CD8-positive, alpha-beta memory T cell (primary cell): ENCODE data around the gene SLC17A2. TPM values are rescaled to one million over a fixed set of nuclear protein-coding genes. Genes with fewer than 3 reads are reported as not detected.

Experiments used
- polyA plus RNA-seq: library from polyadenylated mRNA; unstranded; fragments of 300-500 nt; fragmentation: Illumina TruSeq; gene quantifications from one replicate; pipeline ENCODE4 v1.2.3, GENCODE V29; 2021
- total RNA-seq, 2 experiments: library from RNA; stranded (reverse); gene quantifications; one replicate each; pipeline ENCODE4 v1.2.3, GENCODE V29; 2021

The SLC17A2 gene
- total and polyA plus RNA-seq, 3 experiments from 2014 or later: not detected

Other genes starting within 250 kb of the SLC17A2 start
- not detected for gene SLC17A4, start 175.9 kb downstream of the SLC17A2 start, total RNA-seq
- gene SLC17A4, start 175.9 kb downstream of the SLC17A2 start, polyA plus RNA-seq: not detected
- not detected for gene SLC17A1, start 98.6 kb downstream of the SLC17A2 start, total RNA-seq
- gene SLC17A1, start 98.6 kb downstream of the SLC17A2 start, polyA plus RNA-seq: not detected
- not detected for gene SLC17A3, start 56.4 kb downstream of the SLC17A2 start, total RNA-seq
- gene SLC17A3, start 56.4 kb downstream of the SLC17A2 start, polyA plus RNA-seq: not detected
- gene TRIM38, start 32.1 kb upstream of the SLC17A2 start, total RNA-seq: 10 to 100 TPM; 10.8 to 11.2 TPM
- gene TRIM38, start 32.1 kb upstream of the SLC17A2 start, polyA plus RNA-seq: 10.1 TPM
- 1 to 10 TPM in 1 of 2 experiments, under 1 TPM in 1; 0.37 to 1.1 TPM for gene HFE, start 156.7 kb upstream of the SLC17A2 start, total RNA-seq
- 4.8 TPM for gene HFE, start 156.7 kb upstream of the SLC17A2 start, polyA plus RNA-seq